GM19328 (cell line): ENCODE data around the gene MBLAC2.

Source experiments
- ATAC-seq: cut with Tn5 transposase; IDR thresholded peaks from one replicate; pipeline ENCODE4 v1.9.1; 2021; ENCODE audit warnings: mild to moderate bottlenecking, moderate library complexity; ENCODE audit not compliant: unreplicated experiment

Gene MBLAC2

GRCh38 chr5:90472783-90473395, 1.7 kb downstream of the MBLAC2 start:
- ATAC-seq, result no peak

GRCh38 chr5:90461288-90461687, 13.3 kb downstream of the MBLAC2 start:
- no peak for ATAC-seq

- ATAC-seq, result no peak
These were observed 27.6 kb downstream of the MBLAC2 start for GRCh38 chr5:90446961-90447360.

- ATAC-seq, result no peak
These were observed 33.9 kb downstream of the MBLAC2 start for GRCh38 chr5:90440644-90441043.

- ATAC-seq, result no peak
These were observed 36.5 kb downstream of the MBLAC2 start for GRCh38 chr5:90438100-90438499.

- ATAC-seq, result no peak
These were observed 36.9 kb downstream of the MBLAC2 start for GRCh38 chr5:90437663-90438062.

- peak; percentile 56 for ATAC-seq
These were observed 40.4 kb downstream of the MBLAC2 start for GRCh38 chr5:90434116-90434714.

GRCh38 chr5:90424245-90424644, 50.3 kb downstream of the MBLAC2 start:
- ATAC-seq, result no peak

- no peak for ATAC-seq
These were observed 53.4 kb downstream of the MBLAC2 start for GRCh38 chr5:90421136-90421535.

GRCh38 chr5:90418214-90418613, 56.4 kb downstream of the MBLAC2 start:
- ATAC-seq, result no peak

GRCh38 chr5:90410178-90410762, 64.3 kb downstream of the MBLAC2 start:
- no peak for ATAC-seq

- ATAC-seq, result peak; percentile 94
These were observed 65.0 kb downstream of the MBLAC2 start, which contains the start of gene CETN3 for GRCh38 chr5:90409318-90410177. CETN3 (minus strand) TSS chr5:90409756; CDS start chr5:90409661, 95 bp downstream.

- peak; percentile 8 for ATAC-seq
These were observed 65.8 kb downstream of the MBLAC2 start for GRCh38 chr5:90408571-90409317.
